T-helper 2 cell treated with Interferon-gamma antibody and Interleukin-4, amounts not matched to agents 5 μg/mL and 100 μg/mL, for 36 hours (primary cell): ENCODE data around the gene SLC1A4.

Experiments
- DNase-seq: peaks from one replicate; pipeline ENCODE4 v3.0.0; 2021; ENCODE audit warnings: low spot score
- H3K27ac Mint-ChIP-seq: one replicate; pipeline ENCODE4 v1.8.0; 2021; ENCODE audit warnings: mild to moderate bottlenecking, mixed read lengths
- H3K27me3 Mint-ChIP-seq: one replicate; pipeline ENCODE4 v1.8.0; 2021; ENCODE audit warnings: low read depth, mixed read lengths
- H3K36me3 Mint-ChIP-seq: one replicate; pipeline ENCODE4 v1.8.0; 2021; ENCODE audit warnings: low read depth, mixed read lengths
- H3K4me1 Mint-ChIP-seq: one replicate; pipeline ENCODE4 v1.8.0; 2021; ENCODE audit warnings: low read depth, mixed read lengths
- H3K4me3 Mint-ChIP-seq: one replicate; pipeline ENCODE4 v1.8.0; 2022; ENCODE audit warnings: mild to moderate bottlenecking, moderate library complexity, mixed read lengths
- H3K9me3 Mint-ChIP-seq: one replicate; pipeline ENCODE4 v1.8.0; 2021; ENCODE audit warnings: mixed read lengths

SLC1A4 gene

GRCh38 chr2:64989126-64989981 is at the start of gene SLC1A4:
Gene SLC1A4 (plus strand): TSS chr2:64989399. CDS start chr2:64989644, 245 bp downstream.
- H3K4me1 Mint-ChIP-seq = peaks cover 60% of the 10 kb centered on the region
- peak within 1 kb of the TSS; percentile 89 for H3K27ac Mint-ChIP-seq
- DNase-seq = peak; percentile 89
- no peaks in the 10 kb centered on the region for H3K9me3 Mint-ChIP-seq
- H3K36me3 Mint-ChIP-seq = peaks cover 42% of the 10 kb centered on the region
- peak within 1 kb of the TSS; percentile 92 for H3K4me3 Mint-ChIP-seq
- H3K27me3 Mint-ChIP-seq = no peaks in the 10 kb centered on the region

- H3K27me3 Mint-ChIP-seq = no peaks in the 10 kb centered on the region
- no peak overlapping the region for H3K4me3 Mint-ChIP-seq
- peaks cover 53% of the 10 kb centered on the region for H3K4me1 Mint-ChIP-seq
- H3K9me3 Mint-ChIP-seq = peaks cover 3% of the 10 kb centered on the region
- H3K27ac Mint-ChIP-seq = no peak overlapping the region
- H3K36me3 Mint-ChIP-seq = peaks cover 6% of the 10 kb centered on the region
- no peak for DNase-seq
Observed at GRCh38 chr2:64941143-64941542, 48.1 kb upstream of the SLC1A4 start.

- H3K4me1 Mint-ChIP-seq = peaks cover 60% of the 10 kb centered on the region
- DNase-seq = no peak
Observed at GRCh38 chr2:64941801-64942200, 47.4 kb upstream of the SLC1A4 start.

GRCh38 chr2:64942693-64943092 is 46.5 kb upstream of the SLC1A4 start:
- H3K9me3 Mint-ChIP-seq = no peaks in the 10 kb centered on the region
- peak overlapping the region; percentile 59 for H3K27ac Mint-ChIP-seq
- no peak for DNase-seq
- peaks cover 69% of the 10 kb centered on the region for H3K4me1 Mint-ChIP-seq
- peaks cover 6% of the 10 kb centered on the region for H3K36me3 Mint-ChIP-seq
- no peaks in the 10 kb centered on the region for H3K27me3 Mint-ChIP-seq
- H3K4me3 Mint-ChIP-seq = no peak overlapping the region

More at GRCh38 chr2:64941801-64942200, 47.4 kb upstream of the SLC1A4 start:
- H3K36me3 Mint-ChIP-seq = peaks cover 3% of the 10 kb centered on the region
- no peaks in the 10 kb centered on the region for H3K27me3 Mint-ChIP-seq
- no peak overlapping the region for H3K4me3 Mint-ChIP-seq
- peak overlapping the region; percentile 59 for H3K27ac Mint-ChIP-seq
- no peaks in the 10 kb centered on the region for H3K9me3 Mint-ChIP-seq

- Mint-ChIP-seq H3K9me3 (peaks cover 4% of the 10 kb centered on the region), H3K36me3 (peaks cover 9% of the 10 kb centered on the region), H3K4me1 (peaks cover 75% of the 10 kb centered on the region), H3K4me3 (no peak overlapping the region), H3K27ac (no peak overlapping the region), H3K27me3 (no peaks in the 10 kb centered on the region)
- no peak for DNase-seq
Observed at GRCh38 chr2:64943387-64944150, 45.6 kb upstream of the SLC1A4 start.

- peak overlapping the region; percentile 55 for H3K27ac Mint-ChIP-seq
- H3K4me1 Mint-ChIP-seq = peaks cover 67% of the 10 kb centered on the region
- no peaks in the 10 kb centered on the region for H3K27me3 Mint-ChIP-seq
- H3K36me3 Mint-ChIP-seq = peaks cover 9% of the 10 kb centered on the region
- no peak for DNase-seq
- no peak overlapping the region for H3K4me3 Mint-ChIP-seq
- peaks cover 4% of the 10 kb centered on the region for H3K9me3 Mint-ChIP-seq
Observed at GRCh38 chr2:64944484-64944883, 44.7 kb upstream of the SLC1A4 start.

GRCh38 chr2:64945973-64946768 is 43.0 kb upstream of the SLC1A4 start:
- DNase-seq = peak; percentile 78
- Mint-ChIP-seq H3K27ac (peak overlapping the region; percentile 95), H3K27me3 (no peaks in the 10 kb centered on the region), H3K9me3 (peaks cover 8% of the 10 kb centered on the region), H3K36me3 (peaks cover 15% of the 10 kb centered on the region), H3K4me3 (peak overlapping the region; percentile 82), H3K4me1 (peaks cover 66% of the 10 kb centered on the region)

GRCh38 chr2:64946769-64947247 is 42.4 kb upstream of the SLC1A4 start:
- Mint-ChIP-seq H3K36me3 (peaks cover 15% of the 10 kb centered on the region), H3K4me3 (peak overlapping the region; percentile 82), H3K27ac (peak overlapping the region; percentile 95), H3K27me3 (no peaks in the 10 kb centered on the region), H3K9me3 (peaks cover 8% of the 10 kb centered on the region), H3K4me1 (peaks cover 64% of the 10 kb centered on the region)
- DNase-seq = no peak

- Mint-ChIP-seq H3K27me3 (no peaks in the 10 kb centered on the region), H3K9me3 (peaks cover 8% of the 10 kb centered on the region), H3K4me3 (peak overlapping the region; percentile 82), H3K36me3 (peaks cover 15% of the 10 kb centered on the region), H3K4me1 (peaks cover 56% of the 10 kb centered on the region), H3K27ac (peak overlapping the region; percentile 67)
- no peak for DNase-seq
Observed at GRCh38 chr2:64947885-64948284, 41.3 kb upstream of the SLC1A4 start.

- H3K9me3 Mint-ChIP-seq = peaks cover 17% of the 10 kb centered on the region
- H3K4me1 Mint-ChIP-seq = peaks cover 42% of the 10 kb centered on the region
- H3K27ac Mint-ChIP-seq = no peak overlapping the region
- no peak overlapping the region for H3K4me3 Mint-ChIP-seq
- peaks cover 20% of the 10 kb centered on the region for H3K36me3 Mint-ChIP-seq
- peaks cover 3% of the 10 kb centered on the region for H3K27me3 Mint-ChIP-seq
- no peak for DNase-seq
Observed at GRCh38 chr2:64950226-64951160, 38.7 kb upstream of the SLC1A4 start.

- H3K36me3 Mint-ChIP-seq = peaks cover 24% of the 10 kb centered on the region
- peaks cover 20% of the 10 kb centered on the region for H3K9me3 Mint-ChIP-seq
- peaks cover 3% of the 10 kb centered on the region for H3K27me3 Mint-ChIP-seq
- H3K27ac Mint-ChIP-seq = no peak overlapping the region
- DNase-seq = no peak
- peaks cover 33% of the 10 kb centered on the region for H3K4me1 Mint-ChIP-seq
- H3K4me3 Mint-ChIP-seq = no peak overlapping the region
Observed at GRCh38 chr2:64951306-64951953, 37.8 kb upstream of the SLC1A4 start.

- no peak overlapping the region for H3K27ac Mint-ChIP-seq
- H3K4me3 Mint-ChIP-seq = no peak overlapping the region
- DNase-seq = no peak
- peaks cover 20% of the 10 kb centered on the region for H3K9me3 Mint-ChIP-seq
- peaks cover 24% of the 10 kb centered on the region for H3K36me3 Mint-ChIP-seq
- H3K4me1 Mint-ChIP-seq = peaks cover 26% of the 10 kb centered on the region
- peaks cover 3% of the 10 kb centered on the region for H3K27me3 Mint-ChIP-seq
Observed at GRCh38 chr2:64952096-64952495, 37.1 kb upstream of the SLC1A4 start.
